HepG2 (cell line): ENCODE results near the gene MAB21L4.

Source experiments
- EP300 ChIP-seq, 3 experiments: sonication (generic) in 1 of 3; formaldehyde crosslinking in 1 of 3; IDR thresholded peaks; 2 replicates each; pipeline versions ENCODE4 v1.5.1 to v1.6.1; 2011 to 2020; ENCODE audit warnings: low read depth in 2 of 3, low read length in 2 of 3, borderline replicate concordance in 1 of 3, improper control_type of control experiment in 1 of 3, mild to moderate bottlenecking in 1 of 3, missing genetic modification reagents in 1 of 3, moderate library complexity in 1 of 3
- HMG20A ChIP-seq: IDR thresholded peaks from 2 replicates; pipeline ENCODE4 v1.6.1; 2016; ENCODE audit warnings: borderline replicate concordance
- HNRNPH1 ChIP-seq: fragments of 200-400 bp; formaldehyde crosslinking; optimal IDR thresholded peaks from 2 replicates; pipeline ENCODE3; 2017; ENCODE audit warnings: mild to moderate bottlenecking, low read depth, low read length
- NFKB2 ChIP-seq: sonication (generic); formaldehyde crosslinking; IDR thresholded peaks from 2 replicates; pipeline ENCODE4 v1.4.0; 2020; ENCODE audit warnings: missing genetic modification reagents, borderline replicate concordance
- NFRKB ChIP-seq: fragments of 450-650 bp; IDR thresholded peaks from 2 replicates; pipeline ENCODE4 v1.6.1; 2017
- RAD21 ChIP-seq: fragments of 450-650 bp; formaldehyde crosslinking; IDR thresholded peaks from 2 replicates; pipeline ENCODE4 v1.5.0; 2020; ENCODE audit warnings: mild to moderate bottlenecking
- SOX6 ChIP-seq, 2 experiments: fragments of 450-650 bp in 1 of 2; sonication (generic) in 1 of 2; formaldehyde crosslinking in 1 of 2; IDR thresholded peaks; 2 replicates each; pipeline versions ENCODE4 v1.4.0 to v1.6.1; 2017 to 2020; ENCODE audit warnings: antibody characterized with exemption in 1 of 2, mild to moderate bottlenecking in 1 of 2, missing genetic modification reagents in 1 of 2
- TF ChIP-seq, protein P1 (sequence below): IDR thresholded peaks from 2 replicates; pipeline ENCODE4 v1.6.1; 2016; ENCODE audit warnings: low read depth, control low read depth
- TF ChIP-seq, protein P2 (sequence below): sonication (generic); formaldehyde crosslinking; IDR thresholded peaks from 2 replicates; pipeline ENCODE4 v1.5.0; 2020; ENCODE audit warnings: mild to moderate bottlenecking, missing genetic modification reagents, moderate library complexity
- TF ChIP-seq, protein P3 (sequence below): fragments of 450-650 bp; IDR thresholded peaks from 2 replicates; pipeline ENCODE4 v1.6.1; 2017; ENCODE audit warnings: mild to moderate bottlenecking

DNA sequence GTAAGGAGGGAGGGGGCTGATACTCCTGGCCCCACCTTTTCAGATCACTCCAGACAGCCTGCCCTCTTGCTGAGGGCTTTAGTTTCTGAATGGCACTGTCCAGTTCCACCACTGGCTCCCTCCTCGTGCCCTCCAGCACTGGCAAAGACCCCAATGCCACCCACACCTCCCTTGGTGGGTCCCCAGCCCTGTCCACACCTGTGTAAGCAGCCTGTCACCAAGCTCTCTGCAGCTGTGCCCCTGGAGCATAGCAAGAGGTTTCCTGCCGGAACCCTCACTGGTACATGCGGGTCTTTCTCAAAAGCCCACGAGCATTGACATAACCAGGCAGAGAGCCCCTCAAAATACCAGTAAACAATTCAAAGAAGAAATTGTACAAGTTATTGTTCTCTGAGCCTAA lies 58.3 kb downstream of the MAB21L4 start:
- TF ChIP-seq, protein P1, sequence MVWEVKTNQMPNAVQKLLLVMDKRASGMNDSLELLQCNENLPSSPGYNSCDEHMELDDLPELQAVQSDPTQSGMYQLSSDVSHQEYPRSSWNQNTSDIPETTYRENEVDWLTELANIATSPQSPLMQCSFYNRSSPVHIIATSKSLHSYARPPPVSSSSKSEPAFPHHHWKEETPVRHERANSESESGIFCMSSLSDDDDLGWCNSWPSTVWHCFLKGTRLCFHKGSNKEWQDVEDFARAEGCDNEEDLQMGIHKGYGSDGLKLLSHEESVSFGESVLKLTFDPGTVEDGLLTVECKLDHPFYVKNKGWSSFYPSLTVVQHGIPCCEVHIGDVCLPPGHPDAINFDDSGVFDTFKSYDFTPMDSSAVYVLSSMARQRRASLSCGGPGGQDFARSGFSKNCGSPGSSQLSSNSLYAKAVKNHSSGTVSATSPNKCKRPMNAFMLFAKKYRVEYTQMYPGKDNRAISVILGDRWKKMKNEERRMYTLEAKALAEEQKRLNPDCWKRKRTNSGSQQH (CRISPR knock-in tag): no peak
- no peak for TF ChIP-seq HMG20A (CRISPR knock-in tag)
- TF ChIP-seq NFKB2 (CRISPR knock-in tag): no peak
- no peak for TF ChIP-seq EP300 (IDR thresholded peaks at IDR 0.05; ENCODE audit: low read depth in 2 of 2, low read length in 2 of 2)
- TF ChIP-seq EP300 (CRISPR knock-in tag; IDR thresholded peaks at IDR 0.05; ENCODE audit: borderline replicate concordance): no peak
- TF ChIP-seq, protein P2, sequence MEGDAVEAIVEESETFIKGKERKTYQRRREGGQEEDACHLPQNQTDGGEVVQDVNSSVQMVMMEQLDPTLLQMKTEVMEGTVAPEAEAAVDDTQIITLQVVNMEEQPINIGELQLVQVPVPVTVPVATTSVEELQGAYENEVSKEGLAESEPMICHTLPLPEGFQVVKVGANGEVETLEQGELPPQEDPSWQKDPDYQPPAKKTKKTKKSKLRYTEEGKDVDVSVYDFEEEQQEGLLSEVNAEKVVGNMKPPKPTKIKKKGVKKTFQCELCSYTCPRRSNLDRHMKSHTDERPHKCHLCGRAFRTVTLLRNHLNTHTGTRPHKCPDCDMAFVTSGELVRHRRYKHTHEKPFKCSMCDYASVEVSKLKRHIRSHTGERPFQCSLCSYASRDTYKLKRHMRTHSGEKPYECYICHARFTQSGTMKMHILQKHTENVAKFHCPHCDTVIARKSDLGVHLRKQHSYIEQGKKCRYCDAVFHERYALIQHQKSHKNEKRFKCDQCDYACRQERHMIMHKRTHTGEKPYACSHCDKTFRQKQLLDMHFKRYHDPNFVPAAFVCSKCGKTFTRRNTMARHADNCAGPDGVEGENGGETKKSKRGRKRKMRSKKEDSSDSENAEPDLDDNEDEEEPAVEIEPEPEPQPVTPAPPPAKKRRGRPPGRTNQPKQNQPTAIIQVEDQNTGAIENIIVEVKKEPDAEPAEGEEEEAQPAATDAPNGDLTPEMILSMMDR (CRISPR knock-in tag): no peak
- TF ChIP-seq NFRKB: no peak
- no peak for TF ChIP-seq RAD21 (CRISPR knock-in tag)
- TF ChIP-seq, protein P3, sequence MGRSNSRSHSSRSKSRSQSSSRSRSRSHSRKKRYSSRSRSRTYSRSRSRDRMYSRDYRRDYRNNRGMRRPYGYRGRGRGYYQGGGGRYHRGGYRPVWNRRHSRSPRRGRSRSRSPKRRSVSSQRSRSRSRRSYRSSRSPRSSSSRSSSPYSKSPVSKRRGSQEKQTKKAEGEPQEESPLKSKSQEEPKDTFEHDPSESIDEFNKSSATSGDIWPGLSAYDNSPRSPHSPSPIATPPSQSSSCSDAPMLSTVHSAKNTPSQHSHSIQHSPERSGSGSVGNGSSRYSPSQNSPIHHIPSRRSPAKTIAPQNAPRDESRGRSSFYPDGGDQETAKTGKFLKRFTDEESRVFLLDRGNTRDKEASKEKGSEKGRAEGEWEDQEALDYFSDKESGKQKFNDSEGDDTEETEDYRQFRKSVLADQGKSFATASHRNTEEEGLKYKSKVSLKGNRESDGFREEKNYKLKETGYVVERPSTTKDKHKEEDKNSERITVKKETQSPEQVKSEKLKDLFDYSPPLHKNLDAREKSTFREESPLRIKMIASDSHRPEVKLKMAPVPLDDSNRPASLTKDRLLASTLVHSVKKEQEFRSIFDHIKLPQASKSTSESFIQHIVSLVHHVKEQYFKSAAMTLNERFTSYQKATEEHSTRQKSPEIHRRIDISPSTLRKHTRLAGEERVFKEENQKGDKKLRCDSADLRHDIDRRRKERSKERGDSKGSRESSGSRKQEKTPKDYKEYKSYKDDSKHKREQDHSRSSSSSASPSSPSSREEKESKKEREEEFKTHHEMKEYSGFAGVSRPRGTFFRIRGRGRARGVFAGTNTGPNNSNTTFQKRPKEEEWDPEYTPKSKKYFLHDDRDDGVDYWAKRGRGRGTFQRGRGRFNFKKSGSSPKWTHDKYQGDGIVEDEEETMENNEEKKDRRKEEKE: no peak
- TF ChIP-seq HNRNPH1: no peak
- TF ChIP-seq SOX6 (IDR thresholded peaks at IDR 0.05): no peak
- no peak for TF ChIP-seq SOX6 (CRISPR knock-in tag; IDR thresholded peaks at IDR 0.05)
